Measurements from ENCODE around the gene CCDC88C.
"Not testable (repeated sequence)": the region's sequence is repeated elsewhere in the genome, so short reads cannot be mapped to it uniquely, and the experiment has no call there.

The CCDC88C gene

GRCh38 chr14:91417120-91417982 is at the start of gene CCDC88C:
CCDC88C (minus strand) TSS chr14:91417820; CDS start chr14:91417690, 130 bp downstream.
- DNase-seq (ENCODE audit: low spot score): no peak

GRCh38 chr14:91466192-91466591 is 48.6 kb upstream of the CCDC88C start:
- DNase-seq (ENCODE audit: low spot score): no peak

- no peak for DNase-seq (ENCODE audit: low spot score)
Measured at GRCh38 chr14:91464615-91465205, 47.1 kb upstream of the CCDC88C start.

GRCh38 chr14:91458612-91459011 is 41.0 kb upstream of the CCDC88C start:
- no peak for DNase-seq (ENCODE audit: low spot score)

GRCh38 chr14:91456283-91456682 is 38.7 kb upstream of the CCDC88C start:
- no peak for DNase-seq (ENCODE audit: low spot score)

- no peak for DNase-seq (ENCODE audit: low spot score)
Measured at GRCh38 chr14:91454580-91454979, 37.0 kb upstream of the CCDC88C start.

GRCh38 chr14:91454155-91454554 is 36.5 kb upstream of the CCDC88C start:
- DNase-seq (ENCODE audit: low spot score): no peak

GRCh38 chr14:91453744-91454143 is 36.1 kb upstream of the CCDC88C start:
- no peak for DNase-seq (ENCODE audit: low spot score)

- DNase-seq (ENCODE audit: low spot score): no peak
Measured at GRCh38 chr14:91444335-91445020, 26.9 kb upstream of the CCDC88C start.

- no peak for DNase-seq (ENCODE audit: low spot score)
Measured at GRCh38 chr14:91439345-91439744, 21.7 kb upstream of the CCDC88C start.

- no peak for DNase-seq (ENCODE audit: low spot score)
Measured at GRCh38 chr14:91438845-91439244, 21.2 kb upstream of the CCDC88C start.

GRCh38 chr14:91436266-91436665 is 18.6 kb upstream of the CCDC88C start:
- not testable (repeated sequence) for DNase-seq (ENCODE audit: low spot score)

- no peak for DNase-seq (ENCODE audit: low spot score)
Measured at GRCh38 chr14:91429385-91429784, 11.8 kb upstream of the CCDC88C start.

- DNase-seq (ENCODE audit: low spot score): not testable (repeated sequence)
Measured at GRCh38 chr14:91428931-91429330, 11.3 kb upstream of the CCDC88C start.

- not testable (repeated sequence) for DNase-seq (ENCODE audit: low spot score)
Measured at GRCh38 chr14:91425531-91425944, 7.9 kb upstream of the CCDC88C start.

GRCh38 chr14:91424813-91425530 is 7.4 kb upstream of the CCDC88C start:
- no peak for DNase-seq (ENCODE audit: low spot score)

- no peak for DNase-seq (ENCODE audit: low spot score)
Measured at GRCh38 chr14:91420686-91421085, 3.1 kb upstream of the CCDC88C start.

GRCh38 chr14:91419451-91419850 is 1.8 kb upstream of the CCDC88C start:
- no peak for DNase-seq (ENCODE audit: low spot score)

- no peak for DNase-seq (ENCODE audit: low spot score)
Measured at GRCh38 chr14:91419044-91419397, 1.4 kb upstream of the CCDC88C start.

GRCh38 chr14:91418387-91419043 is 895 bp upstream of the CCDC88C start:
- DNase-seq (ENCODE audit: low spot score): no peak

- DNase-seq (ENCODE audit: low spot score): no peak
Measured at GRCh38 chr14:91417983-91418386, 365 bp upstream of the CCDC88C start.

GRCh38 chr14:91416744-91417119 is 888 bp downstream of the CCDC88C start:
- no peak for DNase-seq (ENCODE audit: low spot score)

Data from putamen (tissue), 1 donor.